Heart right ventricle (tissue), 16 donors: ENCODE results near the gene GAST. TPM values are rescaled to one million over a fixed set of nuclear protein-coding genes. Genes with fewer than 3 reads are reported as not detected.

Experiments used
- ATAC-seq, 8 donors: fragments of 200-7000 bp; cut with Tn5 transposase; one replicate each; pipeline ENCODE4 v1.9.1; 2020; ENCODE audit warnings: mild to moderate bottlenecking in 8 of 8, moderate library complexity in 8 of 8, moderate number of reproducible peaks in 1 of 8
- DNase-seq, 2 donors: peaks; one replicate each; pipeline ENCODE4 v3.0.0-alpha.2; 2020
- H3K27ac ChIP-seq, 10 donors: fragments of 200-600 bp; sonication (generic) in 2 of 10; one replicate each; pipeline versions ENCODE4 v1.5.0 to v1.8.0; 2020 to 2022; ENCODE audit warnings: mild to moderate bottlenecking in 3 of 10
- H3K27me3 ChIP-seq, 7 donors: fragments of 200-600 bp; one replicate each; pipeline ENCODE4 v1.8.0; 2021 to 2022; ENCODE audit warnings: mild to moderate bottlenecking in 2 of 7
- H3K36me3 ChIP-seq, 9 donors: fragments of 200-600 bp; sonication (generic) in 1 of 9; one replicate each; pipeline versions ENCODE4 v1.5.0 to v1.8.0; 2020 to 2022; ENCODE audit warnings: mild to moderate bottlenecking in 2 of 9
- H3K4me1 ChIP-seq, 9 donors: fragments of 200-600 bp; sonication (generic) in 1 of 9; one replicate each; pipeline versions ENCODE4 v1.5.0 to v1.8.0; 2020 to 2022; ENCODE audit warnings: mild to moderate bottlenecking in 4 of 9
- H3K4me3 ChIP-seq, 10 donors: fragments of 200-600 bp; sonication (generic) in 2 of 10; one replicate each; pipeline versions ENCODE4 v1.5.0 to v1.8.0; 2020 to 2022; ENCODE audit warnings: mild to moderate bottlenecking in 7 of 10, moderate library complexity in 2 of 10
- H3K9me3 ChIP-seq, 11 donors: fragments of 200-600 bp in 10 of 11; sonication (generic) in 2 of 11; one replicate each; pipeline versions ENCODE4 v1.5.0 to v1.8.0; 2013 to 2022; ENCODE audit warnings: mild to moderate bottlenecking in 2 of 11, control low read depth in 1 of 11, moderate library complexity in 1 of 11
- CTCF ChIP-seq, 9 donors: fragments of 200-600 bp; sonication (generic) in 2 of 9; IDR thresholded peaks; one replicate each; pipeline versions ENCODE4 v1.5.0 to v1.8.0; 2021 to 2022; ENCODE audit warnings: antibody characterized with exemption in 9 of 9, mild to moderate bottlenecking in 5 of 9, moderate library complexity in 1 of 9
- WGBS, 2 donors: extraction: QIAGEN DNeasy Blood & Tissue Kit; methylation state at CpG; one replicate each; pipeline ENCODE4 v1.1.7; 2013; ENCODE audit warnings: inconsistent platforms in 1 of 2; 5-methylcytosine and 5-hydroxymethylcytosine counted together
- intact Hi-C, 10 donors: fragments of 100-400 bp; cut with DNase I; formaldehyde crosslinking; loops; one replicate each; pipeline versions ENCODE4 v1.11.1 to v1.14.2; 2022
- polyA plus RNA-seq, 2 donors: library from polyadenylated mRNA; stranded (reverse); fragments of 200-250 nt; gene quantifications; one replicate each; pipeline ENCODE4 v1.2.3, GENCODE V29; 2013
- total RNA-seq, 10 donors: library from RNA; stranded (reverse); fragmentation: NEBNext Ultra II Directional in 3 of 10; extraction: Animal tissue kit (Norgen Biotek cat#: 25700) in 3 of 10; gene quantifications; one replicate each; pipeline versions ENCODE4 v1.2.1 to v1.2.4, GENCODE V29; 2021 to 2023
- donor health status: Arrhythmogenic right ventricular cardiomyopathy.
- donor health status: ischemic (EF 13 %, LVEDD 7.1; RV severe dilation, severe dysfunction).
- donor health status: healthy with polysubstance abuse.
- donor health status: DM: no; HTN: yes; CAD: no.
- donor health status: DM: no; HTN: no; CAD: no.
- donor health status: ischemic (EF 25% LVEDD 6.9; RV normal size, moderate dysfunction).
- donor health status: ischemic (EF 25% LVEDD 5.7; RV mildly dilated, moderate dysfunction).
- donor health status: healthy.
- donor health status: DM: yes; HTN: yes; CAD: no.
- donor health status: Ischemic cardiomyopathy.
- donor health status: ischemic (EF 35%, LVEDD 5.7; RV mildly dilated, moderate dysfunction).
- donor health status: nonischemic (EF 11% LVEDD 7.7; RV severe dilation, severe dysfunction).
- donor health status: DM: yes; HTN: yes; CAD: no.
- donor health status: PGD.
- donor health status: ischemic (EF 29% LVEDD 5.4; RV normal size, mild dysfunction).
- donor health status: nonischemic (EF 23%, LVEDD 6.1; RV moderate dilation, normal function).

The GAST gene
- total and polyA plus RNA-seq, 12 donors, result not detected

DNA sequence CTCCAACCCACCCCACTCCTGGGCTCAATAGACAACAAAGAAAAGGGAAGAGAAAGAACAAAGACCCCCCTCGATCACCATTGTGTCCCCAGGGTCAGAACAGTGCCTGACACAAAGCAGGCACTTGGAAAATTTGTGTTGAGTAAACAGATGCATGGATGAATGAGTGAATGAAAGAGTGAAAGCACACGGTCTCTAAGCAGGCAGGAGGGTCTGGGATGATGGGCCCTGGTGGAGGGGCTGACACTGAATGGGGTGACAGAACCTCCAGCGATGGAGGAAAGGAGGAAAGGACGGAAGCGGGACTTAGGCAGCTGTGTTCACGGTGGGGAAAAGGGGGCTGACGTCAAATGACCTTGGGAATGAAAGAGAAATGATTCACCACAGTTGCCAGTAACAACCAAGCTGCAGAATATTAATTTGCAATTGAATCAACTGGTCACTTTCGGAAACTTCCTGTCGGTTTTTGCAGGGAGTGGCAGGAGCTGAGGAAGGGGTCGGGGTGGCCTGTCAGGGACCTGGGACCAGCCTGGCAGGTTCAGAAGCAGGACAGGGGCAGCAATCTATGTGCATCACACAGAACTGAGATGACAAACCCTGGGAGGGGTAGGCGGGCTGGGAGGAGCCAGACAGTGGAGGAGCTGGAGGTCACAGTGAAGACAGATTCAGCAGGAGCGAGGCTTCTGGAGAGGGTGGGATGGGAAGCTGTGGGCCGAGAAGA is 6.7 kb upstream of the GAST start:
- Histone ChIP-seq H3K27me3 (no peaks in the 10 kb centered on the region), H3K36me3 (no peaks in the 10 kb centered on the region), H3K27ac (no peak overlapping the region), H3K4me1 (no peaks in the 10 kb centered on the region), H3K9me3 (no peaks in the 10 kb centered on the region), H3K4me3 (no peak overlapping the region)
- TF ChIP-seq CTCF (IDR thresholded peaks at IDR 0.05), result no peak
- 73% methylated on average over 13 of the region's 13 CpGs for WGBS, 2 donors
- ATAC-seq (peak in 1 of 8 donors; percentile 24), DNase-seq (no peak)
- intact Hi-C loops, result no loop called here

GRCh38 chr17:41707803-41708669 is 4.1 kb upstream of the GAST start:
- DNase-seq, result no peak
- H3K36me3 ChIP-seq, result no peaks in the 10 kb centered on the region
- WGBS, 2 donors, result 72 to 77% methylated on average over 10 of the region's 10 CpGs
- no peak for TF ChIP-seq CTCF (IDR thresholded peaks at IDR 0.05)
- no peak for ATAC-seq
- H3K9me3 ChIP-seq, result no peaks in the 10 kb centered on the region
- no peak overlapping the region for H3K4me3 ChIP-seq
- intact Hi-C loops, result no loop called here
- H3K4me1 ChIP-seq, result no peaks in the 10 kb centered on the region
- no peak overlapping the region for H3K27ac ChIP-seq
- peaks cover 0 to 14% (median 4%) of the 10 kb centered on the region in 7 donors for H3K27me3 ChIP-seq

GRCh38 chr17:41710472-41711090 is 1.6 kb upstream of the GAST start:
- no peak overlapping the region for H3K27ac ChIP-seq
- H3K9me3 ChIP-seq, result no peaks in the 10 kb centered on the region
- no peaks in the 10 kb centered on the region for H3K36me3 ChIP-seq
- H3K4me1 ChIP-seq, result no peaks in the 10 kb centered on the region
- 65 to 66% methylated on average over 8 of the region's 8 CpGs for WGBS, 2 donors
- intact Hi-C loops, result no loop called here
- no peak overlapping the region for H3K4me3 ChIP-seq
- DNase-seq (no peak), ATAC-seq (no peak)
- TF ChIP-seq CTCF (IDR thresholded peaks at IDR 0.05), result no peak
- H3K27me3 ChIP-seq, result peaks cover 0 to 14% (median 4%) of the 10 kb centered on the region in 7 donors
